BE2C (cell line): ENCODE measurements around the gene SLC38A8.

Experiments
- DNase-seq: peaks from one replicate; pipeline ENCODE4 v3.0.0-alpha.2; 2020
- H3K27me3 ChIP-seq: fragments of 250-450 bp; sonication (Bioruptor Pico); 2 replicates; pipeline ENCODE4 v1.5.1; 2020; ENCODE audit warnings: mild to moderate bottlenecking
- H3K36me3 ChIP-seq: fragments of 250-450 bp; sonication (Bioruptor Pico); 2 replicates; pipeline ENCODE4 v1.5.1; 2020; ENCODE audit warnings: mild to moderate bottlenecking
- H3K4me1 ChIP-seq: fragments of 250-450 bp; sonication (Bioruptor Pico); 2 replicates; pipeline ENCODE4 v1.5.1; 2020
- H3K4me3 ChIP-seq: 2 replicates; pipeline ENCODE4 v1.5.1; 2011; ENCODE audit warnings: low read depth, low read length
- H3K9me3 ChIP-seq: fragments of 250-450 bp; sonication (Bioruptor Pico); 2 replicates; pipeline ENCODE4 v1.5.1; 2020
- CTCF ChIP-seq: IDR thresholded peaks from 2 replicates; pipeline ENCODE4 v1.5.1; 2012; ENCODE audit warnings: mild to moderate bottlenecking, low read depth, low read length

SLC38A8 gene

DNA sequence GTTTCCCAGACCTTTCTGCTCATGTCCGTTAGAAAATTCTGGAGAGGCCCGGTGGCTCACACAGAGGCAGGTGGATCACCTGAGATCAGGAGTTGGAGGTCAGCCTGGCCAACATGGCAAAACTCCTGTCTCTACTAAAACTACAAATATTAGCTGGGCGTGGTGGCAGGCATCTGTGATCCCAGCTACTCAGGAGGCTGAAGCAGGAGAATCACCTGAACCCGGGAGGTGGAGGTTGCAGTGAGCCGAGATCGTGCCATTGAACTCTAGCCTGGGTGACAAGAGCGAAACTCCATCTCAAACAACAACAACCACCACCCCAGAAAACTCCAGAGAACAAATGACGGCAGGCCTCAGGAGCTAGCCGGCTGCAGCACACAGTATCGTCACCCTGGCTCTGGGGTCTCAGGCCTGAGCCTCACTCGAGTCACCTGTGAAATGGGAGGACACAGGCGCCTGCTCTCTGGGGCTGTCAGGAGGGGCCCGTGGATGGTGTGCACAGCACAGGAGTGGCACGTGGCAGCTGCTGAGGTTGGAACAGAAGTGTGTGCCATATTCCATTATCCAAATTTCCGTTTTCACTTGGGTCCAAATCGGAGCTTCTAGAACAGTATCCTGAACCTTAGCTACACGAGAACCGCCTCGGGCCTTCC, 3.3 kb upstream of the SLC38A8 start:
- no peak overlapping the region for H3K4me3 ChIP-seq
- TF ChIP-seq CTCF = no peak
- H3K9me3 ChIP-seq = no peaks in the 10 kb centered on the region
- H3K27me3 ChIP-seq = peaks cover 35% of the 10 kb centered on the region
- no peak for DNase-seq
- H3K36me3 ChIP-seq = peaks cover 7% of the 10 kb centered on the region
- no peaks in the 10 kb centered on the region for H3K4me1 ChIP-seq

- no peaks in the 10 kb centered on the region for H3K9me3 ChIP-seq
- no peak for TF ChIP-seq CTCF
- DNase-seq = no peak
- no peak overlapping the region for H3K4me3 ChIP-seq
- no peaks in the 10 kb centered on the region for H3K4me1 ChIP-seq
- peaks cover 5% of the 10 kb centered on the region for H3K36me3 ChIP-seq
- peaks cover 42% of the 10 kb centered on the region for H3K27me3 ChIP-seq
Observed at GRCh38 chr16:84045001-84045817, 2.6 kb upstream of the SLC38A8 start.

GRCh38 chr16:84044118-84044488, 1.5 kb upstream of the SLC38A8 start:
- Histone ChIP-seq H3K36me3 (no peaks in the 10 kb centered on the region), H3K4me3 (no peak overlapping the region), H3K9me3 (no peaks in the 10 kb centered on the region), H3K4me1 (no peaks in the 10 kb centered on the region), H3K27me3 (peaks cover 53% of the 10 kb centered on the region)
- peak; percentile 50 for TF ChIP-seq CTCF
- peak; percentile 39 for DNase-seq

DNA sequence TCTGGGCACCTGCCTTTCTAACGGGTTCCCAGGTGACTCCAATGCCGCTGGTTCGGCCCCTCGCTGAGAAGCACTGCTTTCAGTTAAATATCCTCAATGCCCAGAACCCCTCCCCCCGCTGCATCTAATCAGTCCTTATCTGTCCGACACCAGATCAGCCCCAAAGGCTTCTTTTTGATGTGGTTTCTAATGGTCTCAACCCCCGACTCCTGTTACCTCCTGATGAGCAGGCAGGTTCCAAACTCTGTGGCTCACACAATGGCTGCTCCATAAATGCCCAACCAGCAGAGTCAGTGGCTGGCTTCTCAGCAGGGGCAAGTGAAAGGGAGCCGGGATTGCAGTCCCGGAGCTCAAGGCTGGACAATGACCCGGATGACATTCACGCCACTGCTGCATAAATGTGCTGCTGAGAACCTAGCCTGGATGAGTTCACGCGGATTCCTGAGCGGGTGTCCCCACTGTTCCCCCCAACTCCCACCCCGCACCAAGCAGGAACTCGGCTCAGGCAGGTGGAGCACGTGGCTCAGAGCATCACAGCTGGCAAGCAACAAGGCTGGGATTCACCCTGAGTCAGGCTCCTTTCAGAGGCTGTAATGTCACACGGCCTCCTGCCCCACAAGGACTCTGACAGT, 1.0 kb upstream of the SLC38A8 start:
- Histone ChIP-seq H3K36me3 (no peaks in the 10 kb centered on the region), H3K27me3 (peaks cover 58% of the 10 kb centered on the region), H3K4me3 (no peak overlapping the region), H3K9me3 (no peaks in the 10 kb centered on the region), H3K4me1 (no peaks in the 10 kb centered on the region)
- no peak for TF ChIP-seq CTCF
- DNase-seq = no peak

- Histone ChIP-seq H3K36me3 (no peaks in the 10 kb centered on the region), H3K9me3 (no peaks in the 10 kb centered on the region), H3K27me3 (peaks cover 60% of the 10 kb centered on the region), H3K4me1 (no peaks in the 10 kb centered on the region), H3K4me3 (no peak overlapping the region)
- no peak for TF ChIP-seq CTCF
- DNase-seq = no peak
Observed at GRCh38 chr16:84042879-84043485, 387 bp upstream of the SLC38A8 start.
